GM12891 (cell line): ENCODE data around the gene DGKI.

Source experiments
- PAX5 ChIP-seq: IDR thresholded peaks from 2 replicates; pipeline ENCODE4 v1.6.1; 2011; ENCODE audit warnings: low read length, moderate library complexity, mild to moderate bottlenecking; ENCODE audit not compliant: insufficient read depth, severe bottlenecking
- POLR2A ChIP-seq: IDR thresholded peaks from 2 replicates; pipeline ENCODE4 v1.6.1; 2011; ENCODE audit warnings: low read depth, low read length, control low read depth
- POLR2AphosphoS5 ChIP-seq: IDR thresholded peaks from 2 replicates; pipeline ENCODE4 v1.6.1; 2011; ENCODE audit warnings: low read depth, low read length, control low read depth
- TAF1 ChIP-seq: IDR thresholded peaks from 2 replicates; pipeline ENCODE4 v1.6.1; 2011; ENCODE audit warnings: low read depth, low read length, control low read depth

DNA sequence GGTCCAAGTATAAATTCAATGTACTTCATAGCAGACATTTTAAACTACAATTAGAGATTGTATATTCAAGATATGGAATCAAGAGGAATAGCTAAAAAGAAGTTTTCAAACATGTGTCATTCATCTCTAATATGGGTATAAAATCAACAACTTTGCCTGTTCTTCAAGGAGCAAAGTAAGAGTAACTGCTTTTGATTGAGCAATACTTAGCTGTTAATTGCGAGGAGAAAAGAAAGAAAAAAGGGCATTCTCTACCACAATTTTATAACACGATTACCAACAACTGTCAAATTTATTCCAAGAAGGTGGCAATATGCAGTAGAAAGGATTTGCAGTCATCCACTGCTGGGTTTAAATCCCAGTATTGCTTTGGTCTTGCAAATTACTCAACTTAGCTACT lies 356.9 kb downstream of the DGKI start:
- TF ChIP-seq POLR2A (no peak), POLR2AphosphoS5 (no peak), TAF1 (no peak), PAX5 (no peak)
